Calu3 (cell line): ENCODE measurements around the gene CHL1. TPM values are rescaled to one million over a fixed set of nuclear protein-coding genes. Genes with fewer than 3 reads are reported as not detected.

Experiments used
- BruUV-seq: library from RNA; stranded (reverse); fragments of 400-500 nt; replicated peaks from 2 replicates; lab custom pipeline; 2021; lab: Mats Ljungman, UMichigan
- CTCF ChIA-PET: fragments of 300-600 bp; sonication (Branson Sonifier 250); formaldehyde crosslinking; loops from one replicate; lab custom pipeline; 2022; ENCODE audit warnings: antibody characterized with exemption; lab: Charles Lee
- DNase-seq: peaks from one replicate; pipeline ENCODE4 v3.0.0; 2022
- H3K27ac Mint-ChIP-seq: one replicate; pipeline ENCODE4 v1.8.0; 2022; ENCODE audit warnings: mixed read lengths; ENCODE audit not compliant: unreplicated experiment
- H3K27me3 Mint-ChIP-seq: one replicate; pipeline ENCODE4 v1.8.0; 2022; ENCODE audit warnings: mixed read lengths; ENCODE audit not compliant: unreplicated experiment
- H3K36me3 Mint-ChIP-seq: one replicate; pipeline ENCODE4 v1.8.0; 2022; ENCODE audit warnings: mild to moderate bottlenecking, moderate library complexity, mixed read lengths; ENCODE audit not compliant: insufficient read depth, unreplicated experiment
- H3K4me1 Mint-ChIP-seq: one replicate; pipeline ENCODE4 v1.8.0; 2022; ENCODE audit warnings: mild to moderate bottlenecking, low read depth, mixed read lengths; ENCODE audit not compliant: unreplicated experiment
- H3K4me3 Mint-ChIP-seq: one replicate; pipeline ENCODE4 v1.8.0; 2022; ENCODE audit warnings: mild to moderate bottlenecking, low read depth, moderate library complexity, mixed read lengths; ENCODE audit not compliant: unreplicated experiment
- H3K9me3 Mint-ChIP-seq: one replicate; pipeline ENCODE4 v1.8.0; 2022; ENCODE audit warnings: low read depth, mixed read lengths; ENCODE audit not compliant: unreplicated experiment
- CTCF ChIP-seq: fragments of 200-600 bp; IDR thresholded peaks from one replicate; pipeline ENCODE4 v1.8.0; 2022; ENCODE audit warnings: antibody characterized with exemption; ENCODE audit not compliant: unreplicated experiment
- intact Hi-C: fragments of 100-400 bp; cut with micrococcal nuclease; formaldehyde crosslinking; loops from one replicate; pipeline ENCODE4 v1.10.0; 2022; ENCODE audit not compliant: unreplicated experiment
- total RNA-seq: library from RNA; stranded (reverse); gene quantifications from 2 replicates; pipeline ENCODE4 v1.2.3, GENCODE V29; 2022

CHL1 gene
- total RNA-seq, 1 experiment from 2014 or later: 0.73 TPM

DNA sequence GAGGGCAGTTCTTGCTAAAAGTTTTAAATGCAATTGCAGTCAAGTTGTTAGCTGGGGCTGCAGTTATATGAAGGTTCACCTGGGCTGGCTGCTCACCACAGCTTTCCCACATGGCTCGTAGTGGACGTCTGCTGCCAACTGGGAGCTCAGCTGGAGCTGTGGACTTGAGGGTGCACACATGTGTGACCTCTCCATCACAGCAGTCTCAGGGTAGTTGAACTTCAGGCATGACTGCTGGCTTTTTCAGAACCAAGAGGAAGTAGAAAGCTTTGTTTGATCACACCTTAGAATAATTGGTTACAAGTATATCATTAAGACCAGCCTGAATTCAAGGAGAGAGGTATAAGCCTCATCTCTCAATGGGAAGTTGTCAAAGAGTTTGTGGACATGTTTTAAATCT, 74.1 kb downstream of the CHL1 start:
- H3K27me3 Mint-ChIP-seq: no peaks in the 10 kb centered on the region
- BruUV-seq: no TSS peak
- no peak for TF ChIP-seq CTCF
- H3K4me3 Mint-ChIP-seq: no peak overlapping the region
- intact Hi-C loops: no loop called here
- no peaks in the 10 kb centered on the region for H3K36me3 Mint-ChIP-seq
- no peaks in the 10 kb centered on the region for H3K9me3 Mint-ChIP-seq
- H3K4me1 Mint-ChIP-seq: peaks cover 10% of the 10 kb centered on the region
- H3K27ac Mint-ChIP-seq: no peak overlapping the region
- CTCF ChIA-PET: no interaction called here
- DNase-seq: no peak

- Mint-ChIP-seq H3K27ac (no peak overlapping the region), H3K9me3 (no peaks in the 10 kb centered on the region), H3K36me3 (no peaks in the 10 kb centered on the region), H3K27me3 (no peaks in the 10 kb centered on the region), H3K4me3 (no peak overlapping the region), H3K4me1 (peaks cover 26% of the 10 kb centered on the region)
- CTCF ChIA-PET: no interaction called here
- intact Hi-C loops: loop anchor here (5.0 kb wide), 1 partner anchor 77 kb away; no protein-coding TSS in a partner anchor
- no TSS peak for BruUV-seq
- no peak for TF ChIP-seq CTCF
- no peak for DNase-seq
These were observed 78.4 kb downstream of the CHL1 start for GRCh38 chr3:274927-275326.

GRCh38 chr3:277873-278272, 81.3 kb downstream of the CHL1 start:
- CTCF ChIA-PET: interaction anchor here (1.5 kb wide), 1 partner anchor 13 kb away, joined by 5 read pairs; no protein-coding TSS in a partner anchor
- DNase-seq: no peak
- Mint-ChIP-seq H3K27ac (no peak overlapping the region), H3K36me3 (no peaks in the 10 kb centered on the region), H3K27me3 (no peaks in the 10 kb centered on the region), H3K4me1 (peaks cover 32% of the 10 kb centered on the region), H3K4me3 (no peak overlapping the region), H3K9me3 (no peaks in the 10 kb centered on the region)
- intact Hi-C loops: loop anchor here (5.0 kb wide), 1 partner anchor 74 kb away; no protein-coding TSS in a partner anchor
- no peak for TF ChIP-seq CTCF
- no TSS peak for BruUV-seq

DNA sequence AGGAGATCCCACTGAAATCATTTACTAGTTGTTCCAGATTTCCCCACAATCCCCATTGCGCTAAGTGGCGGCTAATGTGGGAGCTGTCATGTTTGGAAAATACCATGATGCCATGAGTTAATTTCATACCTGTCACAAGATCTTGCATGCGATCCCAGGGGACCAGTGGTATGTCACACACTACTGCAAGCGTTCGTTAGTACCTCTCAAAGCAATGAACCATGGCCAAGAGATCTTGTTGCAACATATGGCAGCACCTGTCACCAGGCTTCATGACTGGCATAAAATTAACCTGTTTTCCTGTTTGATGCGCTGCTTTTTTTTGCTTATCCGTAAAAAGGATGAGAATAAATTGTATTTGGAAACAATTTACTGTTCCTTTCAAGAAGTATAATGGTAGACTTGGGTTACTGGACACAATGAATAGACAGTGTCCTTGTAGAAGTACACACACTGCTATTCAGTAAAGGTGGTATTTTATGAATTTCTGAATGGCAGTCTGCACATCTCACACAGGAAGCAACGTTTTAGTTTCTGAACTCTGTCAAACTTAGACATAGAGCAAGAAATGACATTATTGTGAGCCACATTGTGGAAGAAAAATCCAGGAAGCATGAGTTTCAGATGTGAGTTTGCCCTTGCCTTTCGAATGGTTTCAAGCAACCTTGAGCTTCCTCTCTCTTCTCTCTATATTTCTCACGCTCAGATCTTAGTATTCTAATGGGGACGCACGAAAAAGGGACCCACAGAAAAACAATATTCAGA, 81.9 kb downstream of the CHL1 start:
- Mint-ChIP-seq H3K9me3 (no peaks in the 10 kb centered on the region), H3K36me3 (no peaks in the 10 kb centered on the region), H3K27me3 (no peaks in the 10 kb centered on the region), H3K4me1 (peaks cover 32% of the 10 kb centered on the region), H3K27ac (no peak overlapping the region), H3K4me3 (no peak overlapping the region)
- DNase-seq: no peak
- CTCF ChIA-PET: interaction anchor here (1.5 kb wide), 1 partner anchor 12 kb away, joined by 5 read pairs; no protein-coding TSS in a partner anchor
- intact Hi-C loops: loop anchor here (5.0 kb wide), 1 partner anchor 74 kb away; no protein-coding TSS in a partner anchor
- no TSS peak for BruUV-seq
- TF ChIP-seq CTCF: no peak
